GM10266 (cell line): ENCODE data around the gene PPFIA1.
"Not testable (repeated sequence)": the region's sequence is repeated elsewhere in the genome, so short reads cannot be mapped to it uniquely, and the experiment has no call there.

Experiments used
- DNase-seq: peaks from one replicate; pipeline ENCODE4 v3.0.0; 2012; ENCODE audit errors: extremely low spot score
- CTCF ChIP-seq: IDR thresholded peaks from 2 replicates; pipeline ENCODE4 v1.5.1; 2012; ENCODE audit warnings: mild to moderate bottlenecking, low read depth; ENCODE audit not compliant: control insufficient read depth, insufficient read depth; ENCODE audit errors: missing control alignments

Gene PPFIA1

DNA sequence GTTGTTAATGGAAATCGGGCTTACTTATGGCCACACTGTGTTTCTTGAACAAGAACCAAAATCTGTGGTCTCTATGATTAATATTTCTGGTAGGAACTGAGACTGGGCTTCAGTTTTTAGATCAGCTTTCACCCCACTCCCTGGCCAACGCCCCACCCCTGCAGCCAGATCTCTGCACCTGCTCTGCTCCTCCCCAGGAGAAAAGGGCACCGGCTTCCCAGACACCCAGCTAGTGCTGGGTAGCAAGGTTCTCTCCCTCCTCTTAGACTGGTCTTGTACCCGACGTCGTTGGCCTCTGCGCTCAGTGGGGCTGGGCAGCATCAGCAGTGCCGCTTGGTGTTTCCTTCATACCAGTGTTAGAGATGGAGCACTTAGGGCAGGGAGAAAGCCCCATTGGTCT, 110.9 kb downstream of the PPFIA1 start:
- TF ChIP-seq CTCF: no peak
- no peak for DNase-seq

- no peak for DNase-seq
- no peak for TF ChIP-seq CTCF
These were observed 111.7 kb downstream of the PPFIA1 start for GRCh38 chr11:70381872-70382861.

- DNase-seq: no peak
- TF ChIP-seq CTCF: no peak
These were observed 113.4 kb downstream of the PPFIA1 start for GRCh38 chr11:70383664-70384565.

GRCh38 chr11:70384566-70385152, 114.2 kb downstream of the PPFIA1 start:
- DNase-seq: no peak
- no peak for TF ChIP-seq CTCF

DNA sequence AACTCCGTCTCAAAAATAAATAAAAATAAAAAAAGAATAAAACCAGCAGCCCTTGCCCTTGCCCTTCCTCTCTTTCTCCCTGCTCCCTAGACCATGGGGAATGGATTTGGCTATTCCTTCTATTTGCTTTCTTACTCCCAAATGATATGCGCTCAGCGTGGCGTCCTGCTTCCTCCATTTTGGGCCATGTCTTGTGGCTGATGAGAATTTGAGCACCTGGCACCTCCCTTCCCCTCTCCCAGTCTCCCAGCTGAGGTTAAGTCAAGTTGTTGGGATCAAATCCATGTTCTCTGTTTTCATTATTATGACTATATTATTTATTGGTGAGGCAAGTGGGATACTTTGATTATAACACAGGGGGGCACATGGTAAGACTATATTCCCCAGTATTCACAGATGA, 117.1 kb downstream of the PPFIA1 start:
- no peak for TF ChIP-seq CTCF
- no peak for DNase-seq

DNA sequence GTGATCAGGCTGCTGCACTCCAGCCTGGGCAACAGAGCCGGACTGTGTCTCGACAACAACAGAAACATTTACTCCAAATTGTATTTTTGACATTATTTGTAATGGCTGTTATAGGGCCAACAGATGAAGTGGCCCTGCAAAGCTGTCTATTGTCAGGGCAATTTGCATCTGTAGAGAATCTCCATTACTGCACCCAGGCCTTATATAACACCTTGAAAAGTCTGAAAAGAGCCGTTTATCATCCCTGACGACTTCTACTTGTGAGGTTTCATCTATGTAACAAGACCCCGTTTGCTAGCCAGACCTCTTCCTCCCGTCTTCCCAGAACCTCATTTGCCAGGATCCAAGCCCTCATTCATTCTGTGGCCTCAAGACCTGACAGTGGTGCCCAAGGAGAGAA, 118.7 kb downstream of the PPFIA1 start:
- TF ChIP-seq CTCF: no peak
- no peak for DNase-seq

- not testable (repeated sequence) for DNase-seq
These were observed 120.4 kb downstream of the PPFIA1 start for GRCh38 chr11:70390882-70391281.
